ENCODE data around the gene SYNDIG1. TPM values are rescaled to one million over a fixed set of nuclear protein-coding genes. Genes with fewer than 3 reads are reported as not detected.

Gene SYNDIG1
- total RNA-seq, 2 donors from 2014 or later = 0.73 to 4.5 TPM

DNA sequence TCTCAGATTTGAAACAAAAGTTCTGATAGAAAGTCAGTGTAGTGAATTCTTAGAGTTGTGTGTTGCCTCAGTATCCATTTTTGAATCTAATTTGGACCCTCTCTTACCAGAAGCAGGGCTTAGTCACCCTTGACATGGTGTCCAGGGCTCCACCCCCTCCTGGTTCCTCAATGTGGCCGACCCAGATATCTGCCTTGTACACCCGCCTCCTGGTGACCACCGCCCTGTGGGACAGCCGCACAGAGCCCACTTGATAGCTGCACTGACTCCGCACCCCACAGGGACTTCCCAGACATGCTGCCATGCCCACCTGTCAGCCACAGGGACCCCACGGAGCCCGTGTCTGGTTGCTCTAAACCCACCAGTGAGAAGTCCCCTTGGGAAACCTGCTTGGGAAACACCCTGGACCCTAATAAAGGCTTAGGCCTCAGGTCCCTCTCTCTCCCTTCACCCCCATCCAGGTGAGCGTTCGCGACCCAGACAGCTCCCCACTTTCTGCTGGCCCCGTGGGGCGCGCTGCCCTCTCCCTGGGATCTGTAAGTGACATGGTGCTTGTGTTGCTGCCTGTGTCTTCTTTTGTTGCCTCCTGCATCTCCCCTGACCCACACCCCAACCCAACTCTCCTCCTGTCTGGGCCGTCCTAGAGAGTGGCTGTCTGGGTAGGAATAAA, 47.2 kb upstream of the SYNDIG1 start:
- H3K4me3 ChIP-seq = no peak overlapping the region
- H3K36me3 ChIP-seq = no peaks in the 10 kb centered on the region
- intact Hi-C loops (cut with DNase I) = no loop called here
- WGBS = 88% methylated on average over 14 of the region's 14 CpGs
- DNase-seq (ENCODE audit: low spot score) = no peak
- H3K27me3 ChIP-seq (replicated peaks; ENCODE audit: insufficient read depth) = no peaks in the 10 kb centered on the region
- no peaks in the 10 kb centered on the region for H3K9me3 ChIP-seq
- H3K4me1 ChIP-seq (replicated peaks) = no peaks in the 10 kb centered on the region
- TF ChIP-seq POLR2AphosphoS5 (IDR thresholded peaks at IDR 0.05) = no peak
- TF ChIP-seq, protein P1, sequence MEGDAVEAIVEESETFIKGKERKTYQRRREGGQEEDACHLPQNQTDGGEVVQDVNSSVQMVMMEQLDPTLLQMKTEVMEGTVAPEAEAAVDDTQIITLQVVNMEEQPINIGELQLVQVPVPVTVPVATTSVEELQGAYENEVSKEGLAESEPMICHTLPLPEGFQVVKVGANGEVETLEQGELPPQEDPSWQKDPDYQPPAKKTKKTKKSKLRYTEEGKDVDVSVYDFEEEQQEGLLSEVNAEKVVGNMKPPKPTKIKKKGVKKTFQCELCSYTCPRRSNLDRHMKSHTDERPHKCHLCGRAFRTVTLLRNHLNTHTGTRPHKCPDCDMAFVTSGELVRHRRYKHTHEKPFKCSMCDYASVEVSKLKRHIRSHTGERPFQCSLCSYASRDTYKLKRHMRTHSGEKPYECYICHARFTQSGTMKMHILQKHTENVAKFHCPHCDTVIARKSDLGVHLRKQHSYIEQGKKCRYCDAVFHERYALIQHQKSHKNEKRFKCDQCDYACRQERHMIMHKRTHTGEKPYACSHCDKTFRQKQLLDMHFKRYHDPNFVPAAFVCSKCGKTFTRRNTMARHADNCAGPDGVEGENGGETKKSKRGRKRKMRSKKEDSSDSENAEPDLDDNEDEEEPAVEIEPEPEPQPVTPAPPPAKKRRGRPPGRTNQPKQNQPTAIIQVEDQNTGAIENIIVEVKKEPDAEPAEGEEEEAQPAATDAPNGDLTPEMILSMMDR (IDR thresholded peaks at IDR 0.05) = no peak
- TF ChIP-seq POLR2A (IDR thresholded peaks at IDR 0.05) = no peak
- no peak overlapping the region for H3K27ac ChIP-seq

DNA sequence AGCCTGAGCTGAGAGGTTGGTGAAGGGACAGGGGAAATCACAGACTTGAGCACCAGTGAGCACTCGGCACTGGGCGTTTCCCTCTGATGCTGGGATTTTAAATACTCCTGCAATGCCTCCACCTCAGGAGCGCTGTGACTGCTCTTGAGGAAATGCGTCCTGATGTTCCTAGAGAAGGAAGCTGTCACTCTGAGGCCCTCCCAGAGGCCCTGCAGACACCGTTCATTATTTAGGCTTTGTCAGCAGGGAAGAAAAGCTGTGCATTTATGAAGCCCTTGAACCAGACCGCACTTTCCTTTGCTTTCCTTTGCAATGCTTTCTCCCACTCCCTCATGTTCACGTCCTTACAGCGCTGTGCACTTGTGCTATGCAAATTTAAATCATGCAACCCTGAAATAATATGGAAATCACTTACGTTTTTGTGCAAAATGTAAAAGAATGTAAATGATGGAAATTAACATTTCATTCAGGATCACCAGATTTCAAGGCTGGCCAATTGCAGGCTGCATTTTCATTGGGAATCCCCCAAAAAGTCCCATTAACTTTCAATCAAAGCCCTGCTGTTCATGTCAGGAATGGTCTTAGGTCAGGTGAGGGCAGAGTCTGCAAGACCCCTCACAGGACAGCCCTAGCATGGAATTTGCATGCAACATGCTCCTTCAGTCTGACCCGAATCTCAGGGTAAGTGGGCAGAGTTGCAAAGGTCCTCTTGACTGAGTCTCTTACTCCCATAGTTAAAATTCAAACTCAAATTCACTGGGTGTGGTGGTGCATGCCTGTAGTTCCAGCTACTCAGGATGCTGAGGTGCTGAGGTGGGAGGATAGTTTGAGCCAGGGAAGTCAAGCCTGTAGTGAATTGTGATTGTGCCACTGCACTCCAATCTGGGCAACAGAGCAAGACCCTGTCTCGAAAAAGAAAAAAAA, 45.8 kb upstream of the SYNDIG1 start:
- no peak overlapping the region for H3K4me3 ChIP-seq
- intact Hi-C loops (cut with DNase I) = no loop called here
- H3K27me3 ChIP-seq (replicated peaks; ENCODE audit: insufficient read depth) = no peaks in the 10 kb centered on the region
- no peaks in the 10 kb centered on the region for H3K9me3 ChIP-seq
- 51% methylated on average over 11 of the region's 11 CpGs for WGBS
- TF ChIP-seq, protein P1 (IDR thresholded peaks at IDR 0.05) = no peak
- no peak for TF ChIP-seq POLR2A (IDR thresholded peaks at IDR 0.05)
- TF ChIP-seq POLR2AphosphoS5 (IDR thresholded peaks at IDR 0.05) = no peak
- H3K36me3 ChIP-seq = no peaks in the 10 kb centered on the region
- no peak overlapping the region for H3K27ac ChIP-seq
- no peak for DNase-seq (ENCODE audit: low spot score)
- H3K4me1 ChIP-seq (replicated peaks) = no peaks in the 10 kb centered on the region

DNA sequence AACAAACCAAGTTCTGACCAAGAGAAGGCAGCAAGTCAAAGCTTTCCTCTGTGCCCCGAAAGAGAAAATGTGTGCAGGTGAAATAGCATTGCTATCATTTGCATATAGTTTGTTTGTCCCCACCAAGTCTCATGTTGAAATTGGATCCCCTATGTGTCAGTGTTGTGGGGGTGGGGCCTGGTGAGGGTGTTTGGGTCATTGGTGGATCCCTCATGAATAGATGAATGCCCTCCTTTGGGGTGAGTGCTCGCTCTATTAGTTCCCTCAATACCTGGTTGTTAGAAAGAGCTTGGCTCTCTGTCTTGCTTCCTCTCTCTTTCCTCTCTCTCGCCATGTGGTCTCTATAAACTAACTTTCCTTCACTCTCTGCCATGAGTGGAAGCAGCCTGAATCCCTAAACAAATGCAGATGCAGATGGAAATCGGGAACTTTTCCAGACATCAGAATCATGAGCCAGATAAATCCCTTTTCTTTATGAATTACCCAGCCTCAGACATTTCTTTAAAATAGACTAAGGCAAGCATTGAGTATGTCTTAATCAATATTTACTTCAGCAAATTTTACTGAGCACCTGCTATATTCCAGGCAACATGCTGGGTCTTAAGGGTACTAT, 43.8 kb upstream of the SYNDIG1 start:
- no peak for DNase-seq (ENCODE audit: low spot score)
- 79% methylated on average over 4 of the region's 4 CpGs for WGBS
- intact Hi-C loops (cut with DNase I) = no loop called here
- peaks cover 1% of the 10 kb centered on the region for H3K27me3 ChIP-seq (replicated peaks; ENCODE audit: insufficient read depth)
- no peaks in the 10 kb centered on the region for H3K4me1 ChIP-seq (replicated peaks)
- H3K4me3 ChIP-seq = no peak overlapping the region
- no peaks in the 10 kb centered on the region for H3K36me3 ChIP-seq
- no peak overlapping the region for H3K27ac ChIP-seq
- TF ChIP-seq POLR2AphosphoS5 (IDR thresholded peaks at IDR 0.05) (no peak), POLR2A (IDR thresholded peaks at IDR 0.05) (no peak)
- TF ChIP-seq, protein P1 (IDR thresholded peaks at IDR 0.05) = no peak
- H3K9me3 ChIP-seq = no peaks in the 10 kb centered on the region

DNA sequence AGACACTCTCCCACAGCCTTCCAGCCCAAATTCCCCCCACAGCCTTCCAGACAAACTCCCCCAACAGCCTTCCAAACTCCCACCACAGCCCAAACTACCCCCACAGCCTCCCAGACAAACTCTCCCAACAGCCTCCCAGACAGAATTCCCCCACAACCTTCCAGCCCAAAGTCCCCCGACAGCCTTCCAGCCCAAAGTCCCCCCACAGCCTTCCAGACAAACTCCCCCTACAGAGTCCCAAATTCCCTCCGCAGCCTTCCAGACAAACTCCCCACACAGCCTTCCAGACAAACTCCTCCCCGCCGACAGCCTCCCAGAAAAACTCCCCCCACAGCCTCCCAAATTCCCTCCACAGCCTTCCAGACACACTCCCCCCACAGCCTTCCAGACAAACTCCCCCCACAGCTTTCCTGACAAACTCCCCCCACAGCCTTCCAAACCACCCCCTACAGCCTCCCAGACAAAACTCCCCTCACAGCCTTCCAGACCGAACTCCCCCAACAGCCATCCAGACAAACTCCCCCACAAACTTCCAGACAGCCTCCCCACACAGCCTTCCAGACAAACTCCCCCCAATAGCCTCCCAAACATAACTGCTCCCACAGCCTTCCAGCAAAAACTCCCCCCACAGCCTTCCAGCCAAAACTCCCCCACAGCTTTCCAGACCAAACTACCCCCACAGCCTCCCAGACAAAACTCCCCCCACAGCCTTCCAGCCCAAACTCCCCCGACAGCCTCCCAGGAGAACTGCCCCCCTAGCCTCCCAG, 38.0 kb upstream of the SYNDIG1 start:
- intact Hi-C loops (cut with DNase I) = no loop called here
- H3K9me3 ChIP-seq = no peaks in the 10 kb centered on the region
- no peak for TF ChIP-seq POLR2A (IDR thresholded peaks at IDR 0.05)
- TF ChIP-seq, protein P1 (IDR thresholded peaks at IDR 0.05) = no peak
- TF ChIP-seq POLR2AphosphoS5 (IDR thresholded peaks at IDR 0.05) = no peak
- H3K27ac ChIP-seq = no peak overlapping the region
- DNase-seq (ENCODE audit: low spot score) = no peak
- no peak overlapping the region for H3K4me3 ChIP-seq
- H3K36me3 ChIP-seq = no peaks in the 10 kb centered on the region
- peaks cover 2% of the 10 kb centered on the region for H3K27me3 ChIP-seq (replicated peaks; ENCODE audit: insufficient read depth)
- no peaks in the 10 kb centered on the region for H3K4me1 ChIP-seq (replicated peaks)
- WGBS = 77% methylated on average over 6 of the region's 6 CpGs

Measured in prostate gland (tissue), 2 donors.